HG02642 (cell line): Measurements from ENCODE around the gene PLS1.

Experiments used
- ATAC-seq: cut with Tn5 transposase; IDR thresholded peaks from one replicate; pipeline ENCODE4 v1.9.1; 2021; ENCODE audit warnings: mild to moderate bottlenecking; ENCODE audit not compliant: unreplicated experiment, poor library complexity

PLS1 gene

GRCh38 chr3:142628801-142629200 is 32.6 kb downstream of the PLS1 start:
- ATAC-seq: no peak

- no peak for ATAC-seq
These were observed 36.9 kb downstream of the PLS1 start for GRCh38 chr3:142633073-142633472.

- no peak for ATAC-seq
These were observed 39.9 kb downstream of the PLS1 start for GRCh38 chr3:142636050-142636449.

- no peak for ATAC-seq
These were observed 40.5 kb downstream of the PLS1 start for GRCh38 chr3:142636664-142637063.

GRCh38 chr3:142638291-142638690 is 42.1 kb downstream of the PLS1 start:
- no peak for ATAC-seq

- ATAC-seq: no peak
These were observed 45.3 kb downstream of the PLS1 start for GRCh38 chr3:142641504-142641903.

GRCh38 chr3:142642956-142643355 is 46.8 kb downstream of the PLS1 start:
- no peak for ATAC-seq

- ATAC-seq: no peak
These were observed 48.3 kb downstream of the PLS1 start for GRCh38 chr3:142644502-142644901.

GRCh38 chr3:142645236-142645793 is 49.1 kb downstream of the PLS1 start:
- no peak for ATAC-seq

GRCh38 chr3:142646020-142646785 is 50.0 kb downstream of the PLS1 start:
- ATAC-seq: no peak

- no peak for ATAC-seq
These were observed 51.7 kb downstream of the PLS1 start for GRCh38 chr3:142647856-142648255.

GRCh38 chr3:142648950-142649349 is 52.8 kb downstream of the PLS1 start:
- ATAC-seq: no peak

- ATAC-seq: no peak
These were observed 54.0 kb downstream of the PLS1 start for GRCh38 chr3:142650001-142650693.

- no peak for ATAC-seq
These were observed 55.5 kb downstream of the PLS1 start for GRCh38 chr3:142651711-142652110.

- no peak for ATAC-seq
These were observed 56.7 kb downstream of the PLS1 start for GRCh38 chr3:142652826-142653292.

- ATAC-seq: no peak
These were observed 60.4 kb downstream of the PLS1 start for GRCh38 chr3:142656575-142656974.

GRCh38 chr3:142657033-142657432 is 60.8 kb downstream of the PLS1 start:
- ATAC-seq: no peak

GRCh38 chr3:142660383-142660782 is 64.2 kb downstream of the PLS1 start:
- no peak for ATAC-seq

GRCh38 chr3:142660893-142661292 is 64.7 kb downstream of the PLS1 start:
- no peak for ATAC-seq

- ATAC-seq: no peak
These were observed 67.7 kb downstream of the PLS1 start for GRCh38 chr3:142663865-142664264.

GRCh38 chr3:142664311-142664710 is 68.1 kb downstream of the PLS1 start:
- ATAC-seq: no peak
